ENCODE data around the gene CCDC124.
"Not testable (repeated sequence)": the region's sequence is repeated elsewhere in the genome, so short reads cannot be mapped to it uniquely, and the experiment has no call there.

The CCDC124 gene, protein sequence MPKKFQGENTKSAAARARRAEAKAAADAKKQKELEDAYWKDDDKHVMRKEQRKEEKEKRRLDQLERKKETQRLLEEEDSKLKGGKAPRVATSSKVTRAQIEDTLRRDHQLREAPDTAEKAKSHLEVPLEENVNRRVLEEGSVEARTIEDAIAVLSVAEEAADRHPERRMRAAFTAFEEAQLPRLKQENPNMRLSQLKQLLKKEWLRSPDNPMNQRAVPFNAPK

DNA sequence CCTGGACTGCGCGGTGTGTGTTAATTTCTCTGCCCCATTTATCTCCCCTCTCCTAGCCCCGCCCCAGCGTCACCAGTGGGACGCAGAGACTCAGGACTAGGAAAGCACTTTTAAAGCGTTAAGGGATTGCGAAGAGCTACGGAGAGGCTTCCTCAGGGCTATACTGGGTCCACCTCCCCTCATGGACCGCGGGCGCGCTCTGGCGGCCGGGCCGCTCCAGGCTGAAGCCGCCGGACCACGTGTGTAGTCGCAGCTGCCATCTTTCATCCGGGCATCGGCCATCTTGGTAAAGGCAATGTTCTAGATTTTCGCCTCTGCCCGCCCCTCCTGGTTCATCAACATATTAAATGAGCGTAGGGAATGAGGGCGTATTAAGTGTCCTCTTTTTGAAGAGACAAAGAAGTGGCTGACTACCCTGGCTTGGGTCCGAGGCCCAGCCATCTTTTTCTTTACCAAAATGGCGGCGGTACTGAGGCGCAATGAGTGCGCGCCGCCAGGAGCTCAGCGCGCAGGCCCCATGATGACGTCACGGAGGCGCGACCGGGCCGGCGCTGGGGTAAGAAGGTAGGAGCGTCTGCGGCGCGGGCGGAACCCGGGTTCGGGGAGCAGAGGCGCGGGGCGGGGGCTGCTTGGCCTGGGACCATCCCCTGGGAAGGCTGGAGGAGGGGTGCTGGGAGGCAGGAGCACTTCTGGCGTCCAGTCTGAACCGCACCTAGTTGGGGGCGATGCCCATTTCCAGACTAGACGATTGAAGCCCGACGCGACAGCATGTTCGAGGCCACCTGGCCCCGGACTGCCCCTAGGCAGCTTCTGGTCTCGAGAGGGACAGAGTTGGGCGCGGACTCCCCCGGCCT lies at the start of gene CCDC124:
Gene CCDC124 (plus strand): TSS at position 531 of the 854 bp plus-strand sequence. CDS start 3,406 bp downstream, outside the sequence.
- peak; percentile 86 for DNase-seq (ENCODE audit: low read depth)

DNA sequence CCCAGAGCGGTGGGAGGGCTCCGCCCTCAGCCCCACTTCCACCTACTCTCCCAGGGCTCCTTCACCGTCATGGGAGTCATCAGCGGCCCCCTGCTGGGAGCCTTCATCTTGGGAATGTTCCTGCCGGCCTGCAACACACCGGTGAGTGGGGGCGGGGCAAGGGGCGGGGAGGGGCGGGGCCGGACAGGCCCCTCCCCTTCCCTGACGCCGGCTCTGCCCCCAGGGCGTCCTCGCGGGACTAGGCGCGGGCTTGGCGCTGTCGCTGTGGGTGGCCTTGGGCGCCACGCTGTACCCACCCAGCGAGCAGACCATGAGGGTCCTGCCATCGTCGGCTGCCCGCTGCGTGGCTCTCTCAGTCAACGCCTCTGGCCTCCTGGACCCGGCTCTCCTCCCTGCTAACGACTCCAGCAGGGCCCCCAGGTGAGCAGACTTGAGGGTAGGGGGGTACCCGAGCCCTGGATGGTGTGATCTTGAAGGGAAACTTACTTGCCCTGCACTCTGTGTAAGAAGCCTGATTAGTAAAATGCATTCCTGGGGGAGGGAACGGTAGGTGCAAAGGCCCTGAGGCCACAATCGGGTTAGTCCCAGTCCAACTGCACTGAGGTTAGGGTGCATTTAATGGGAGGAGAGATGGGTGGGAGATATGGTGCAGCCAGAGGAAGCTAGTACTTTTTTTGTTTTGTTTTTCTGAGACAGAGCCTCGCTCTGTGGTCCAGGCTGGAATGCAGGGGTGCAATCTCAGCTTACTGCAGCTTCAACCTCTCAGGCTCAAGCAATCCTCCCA lies 49.0 kb upstream of the CCDC124 start:
- no peak for DNase-seq (ENCODE audit: low read depth)

DNA sequence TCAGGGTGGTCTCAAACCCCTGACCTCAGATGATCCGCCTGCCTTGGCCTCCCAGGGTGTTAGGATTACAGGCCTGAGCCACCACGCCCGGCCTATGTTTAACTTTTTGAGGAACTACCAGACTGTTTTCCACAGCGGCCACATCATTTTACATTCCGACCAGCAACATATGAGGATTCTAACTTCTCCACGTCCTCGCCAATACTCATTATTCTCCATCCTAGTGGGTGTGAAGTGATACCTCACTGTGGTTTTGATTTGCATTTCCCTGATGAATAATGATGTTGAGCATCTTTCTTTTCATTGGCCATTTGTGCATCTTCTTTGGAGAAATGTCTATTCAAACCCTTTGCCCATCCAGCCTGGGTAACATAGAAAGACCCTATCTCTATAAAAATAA lies 46.3 kb upstream of the CCDC124 start:
- no peak for DNase-seq (ENCODE audit: low read depth)

DNA sequence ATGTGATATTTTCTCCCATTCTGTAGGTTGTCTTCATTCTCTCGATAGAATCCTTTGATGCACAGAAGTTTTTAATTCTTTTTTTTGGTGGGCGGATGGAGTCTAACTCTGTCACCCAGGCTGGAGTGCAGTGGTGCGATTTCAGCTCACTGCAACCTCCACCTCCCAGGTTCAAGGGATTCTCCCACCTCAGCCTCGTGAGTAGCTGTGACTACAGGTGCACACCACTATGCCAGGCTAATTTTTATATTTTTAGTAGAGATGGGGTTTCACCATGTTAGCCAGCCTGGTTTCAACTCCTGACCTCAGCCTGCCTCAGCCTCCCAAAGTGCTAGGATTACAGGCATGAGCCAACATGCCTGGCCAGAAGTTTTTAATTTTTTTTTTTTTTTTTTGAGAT lies 45.6 kb upstream of the CCDC124 start:
- not testable (repeated sequence) for DNase-seq (ENCODE audit: low read depth)

DNA sequence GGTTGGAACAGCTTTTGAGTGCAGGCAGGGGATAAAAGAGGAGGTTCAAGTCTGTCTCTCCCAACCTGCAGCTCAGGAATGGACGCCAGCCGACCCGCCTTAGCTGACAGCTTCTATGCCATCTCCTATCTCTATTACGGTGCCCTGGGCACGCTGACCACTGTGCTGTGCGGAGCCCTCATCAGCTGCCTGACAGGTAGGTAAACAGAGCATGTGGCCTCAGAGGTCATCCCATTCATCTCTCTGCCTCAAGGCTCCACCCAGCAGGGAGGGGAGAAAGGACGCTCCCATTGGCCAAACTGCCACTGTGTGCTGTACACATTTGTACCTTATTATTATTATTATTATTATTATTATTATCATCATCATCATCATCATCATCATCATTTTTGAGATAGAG lies 44.6 kb upstream of the CCDC124 start:
- DNase-seq (ENCODE audit: low read depth) = no peak

DNA sequence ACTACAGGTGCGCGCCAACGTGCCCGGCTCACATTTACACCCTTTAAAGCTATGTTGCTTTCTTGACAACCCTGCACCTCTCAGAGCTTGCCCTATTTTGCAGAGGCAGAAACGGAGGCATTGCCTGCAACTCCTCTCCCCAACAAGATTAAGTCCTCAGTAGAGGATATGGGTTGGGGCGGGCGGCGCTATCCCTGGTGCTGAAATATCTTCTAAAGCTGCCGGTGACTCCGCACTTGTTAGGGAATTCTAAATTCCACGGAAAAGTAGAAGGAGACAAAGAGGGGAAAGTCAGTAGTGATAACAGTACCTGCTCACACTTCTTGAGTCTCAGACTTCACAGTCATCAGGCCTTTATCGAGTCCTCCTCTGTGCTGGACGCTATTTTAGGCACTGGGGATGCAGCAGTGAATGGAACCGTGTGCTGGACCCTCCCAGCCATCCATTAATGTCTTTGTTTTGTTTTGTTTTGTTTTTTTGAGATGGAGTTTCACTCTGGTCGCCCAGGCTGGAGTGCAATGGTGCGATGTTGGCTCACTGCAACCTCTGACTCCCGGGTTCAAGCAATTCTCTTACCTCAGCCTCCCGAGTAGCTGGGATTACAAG lies 43.1 kb upstream of the CCDC124 start:
- no peak for DNase-seq (ENCODE audit: low read depth)

DNA sequence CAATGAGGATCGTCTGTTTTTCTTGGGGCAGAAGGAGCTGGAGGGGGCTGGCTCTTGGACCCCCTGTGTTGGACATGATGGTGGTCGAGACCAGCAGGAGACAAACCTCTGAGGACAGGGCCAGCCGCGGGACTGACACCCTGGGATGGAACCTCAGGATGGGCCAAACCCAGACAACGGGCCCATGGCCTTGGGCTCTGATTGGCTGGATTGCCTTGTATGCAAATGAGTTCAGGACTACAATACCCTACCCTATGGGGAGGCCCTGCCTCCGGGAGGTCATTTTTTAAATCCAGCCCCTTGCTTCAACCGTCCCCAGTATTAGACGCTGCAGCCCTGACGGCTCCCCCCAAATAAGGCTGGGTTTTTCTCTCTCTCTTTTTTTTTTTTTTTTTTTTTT lies 39.0 kb upstream of the CCDC124 start:
- no peak for DNase-seq (ENCODE audit: low read depth)

DNA sequence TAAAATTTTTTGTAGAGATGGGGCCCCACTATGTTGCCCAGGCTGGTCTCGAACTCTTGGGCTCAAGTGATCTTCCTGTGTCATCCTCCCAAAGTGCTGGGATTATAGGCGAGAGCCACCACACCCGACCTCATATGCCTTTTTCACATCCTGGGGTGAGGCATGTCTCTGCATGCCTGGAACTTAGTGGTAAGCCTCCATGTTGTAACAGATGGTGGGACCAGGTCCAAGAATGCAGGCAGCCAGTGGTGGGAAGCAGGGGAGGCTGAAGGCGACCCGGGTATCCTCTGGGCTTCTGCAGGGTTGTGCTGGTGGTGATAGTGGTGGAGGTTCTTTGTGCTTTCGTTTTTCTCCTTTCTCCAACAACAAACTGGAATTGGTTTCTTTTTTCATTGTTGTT lies 30.1 kb upstream of the CCDC124 start:
- DNase-seq (ENCODE audit: low read depth) = peak; percentile 42

DNA sequence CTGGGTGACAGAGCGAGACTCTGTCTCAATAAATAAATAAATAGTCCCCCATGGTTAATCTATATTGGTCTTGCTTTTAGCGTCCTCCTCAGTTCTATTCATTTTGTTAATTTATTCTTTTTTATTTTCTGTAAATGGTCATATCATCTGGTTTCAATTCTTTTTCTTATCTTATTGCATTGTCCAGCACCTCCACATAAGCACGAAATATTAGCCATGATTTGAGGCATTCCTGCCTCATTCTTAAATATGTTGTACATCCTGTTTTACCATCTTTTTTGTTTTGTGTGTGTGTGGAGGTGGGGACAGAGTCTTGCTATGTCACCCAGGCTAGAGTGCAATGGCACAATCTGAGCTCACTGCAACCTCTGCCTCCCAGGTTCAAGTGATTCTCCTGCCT lies 24.6 kb upstream of the CCDC124 start:
- no peak for DNase-seq (ENCODE audit: low read depth)

DNA sequence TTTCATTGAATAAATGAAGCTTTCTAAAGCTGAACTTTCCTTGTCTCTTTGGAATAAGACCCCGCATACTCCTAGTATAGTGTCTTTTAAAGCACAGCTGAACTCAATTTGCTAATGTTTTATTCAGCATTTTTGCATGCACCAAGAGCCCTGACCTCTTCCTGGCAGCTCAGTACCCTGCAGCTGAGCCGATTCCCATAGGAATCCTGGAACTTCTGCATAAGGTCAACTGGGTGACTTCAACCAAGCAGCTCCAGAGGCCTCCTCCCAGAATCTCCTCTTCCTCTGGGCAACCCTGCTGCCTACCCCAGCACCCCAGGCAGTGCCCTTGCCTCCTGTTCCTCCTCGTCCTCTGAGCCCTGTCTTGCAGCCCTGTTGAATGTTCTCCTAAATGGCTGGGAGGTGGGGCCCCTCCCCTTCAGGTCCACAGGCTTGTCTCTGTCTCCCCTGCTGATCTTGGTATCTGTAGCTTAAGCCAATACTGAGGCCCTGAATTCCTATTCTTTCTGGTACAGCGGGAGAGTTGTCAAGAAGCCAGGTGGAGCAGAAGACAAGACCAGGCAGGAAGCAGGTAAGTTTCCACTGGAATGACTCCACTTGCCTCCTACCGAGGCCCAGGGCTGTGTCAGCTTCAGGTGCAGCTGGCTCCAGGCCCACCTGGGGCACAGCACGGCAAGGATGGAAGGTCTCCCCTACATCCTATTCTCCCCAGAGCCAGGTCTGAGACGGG lies 23.6 kb upstream of the CCDC124 start:
- no peak for DNase-seq (ENCODE audit: low read depth)

DNA sequence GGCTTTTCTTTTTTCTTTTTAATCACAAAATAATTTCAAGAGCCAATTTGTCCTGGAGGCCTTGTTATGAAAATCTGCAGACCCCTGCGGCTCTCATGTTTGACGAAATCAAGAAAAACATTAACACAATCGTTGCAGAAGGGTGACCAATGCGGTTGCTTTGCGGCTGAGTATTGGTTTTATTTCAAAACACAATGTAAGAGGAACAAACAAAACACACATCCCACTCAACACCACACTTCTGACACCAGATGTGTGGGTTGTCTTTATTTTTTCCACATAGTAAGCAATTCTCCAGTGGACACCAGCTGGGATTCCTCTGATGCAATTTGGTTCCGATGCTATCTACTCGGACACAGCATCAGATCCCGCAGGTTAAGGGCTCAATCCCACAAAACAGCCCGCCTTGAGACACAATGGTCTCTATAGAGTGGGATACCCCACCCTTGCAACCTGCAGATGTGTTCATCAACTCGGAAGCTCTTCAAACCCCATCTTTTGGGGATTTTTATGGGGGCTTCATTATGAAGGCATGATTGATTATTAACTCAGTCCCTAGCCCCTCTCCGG lies 21.9 kb upstream of the CCDC124 start:
- DNase-seq (ENCODE audit: low read depth) = no peak

DNA sequence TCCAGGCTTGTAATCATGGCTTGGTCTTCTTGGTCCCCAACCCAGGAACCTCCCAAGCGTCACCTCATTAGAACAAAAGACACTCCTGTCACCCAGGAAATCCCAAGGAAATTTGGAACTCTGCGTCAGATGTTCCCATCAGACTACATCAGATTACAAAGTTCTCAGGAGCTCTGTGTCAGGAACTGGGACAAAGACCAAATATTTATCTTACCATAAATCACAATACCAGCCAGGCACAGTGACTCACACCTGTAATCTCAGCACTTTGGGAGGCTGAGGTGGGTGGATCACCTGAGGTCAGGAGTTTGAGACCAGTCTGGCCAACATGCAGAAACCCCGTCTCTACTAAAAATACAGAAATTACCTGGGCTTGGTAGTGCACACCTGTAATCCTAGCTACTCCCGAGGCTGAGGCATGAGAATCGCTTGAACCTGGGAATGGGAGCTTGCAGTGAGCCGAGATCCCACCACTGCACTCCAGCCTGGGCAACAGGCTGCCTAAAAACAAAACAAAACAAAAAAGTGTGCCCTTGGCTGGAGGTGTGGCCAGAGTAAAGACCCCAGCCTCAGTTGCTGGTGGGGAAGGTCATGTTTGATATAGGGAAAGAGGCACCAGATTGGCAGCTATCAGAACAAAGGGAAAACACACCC lies 16.7 kb upstream of the CCDC124 start:
- no peak for DNase-seq (ENCODE audit: low read depth)

DNA sequence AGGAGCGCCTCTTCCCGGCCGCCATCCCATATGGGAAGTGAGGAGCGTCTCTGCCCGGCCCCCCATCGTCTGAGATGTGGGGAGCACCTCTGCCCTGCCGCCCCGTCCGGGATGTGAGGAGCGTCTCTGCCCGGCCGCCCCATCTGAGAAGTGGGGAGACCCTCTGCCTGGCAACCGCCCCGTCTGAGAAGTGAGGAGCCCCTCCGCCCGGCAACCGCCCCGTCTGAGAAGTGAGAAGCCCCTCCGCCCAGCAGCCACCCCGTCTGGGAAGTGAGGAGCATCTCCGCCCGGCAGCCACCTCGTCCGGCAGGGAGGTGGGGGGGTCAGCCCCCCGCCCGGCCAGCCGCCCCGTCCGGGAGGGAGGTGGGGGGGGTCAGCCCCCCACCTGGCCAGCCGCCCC lies 14.7 kb upstream of the CCDC124 start:
- not testable (repeated sequence) for DNase-seq (ENCODE audit: low read depth)

DNA sequence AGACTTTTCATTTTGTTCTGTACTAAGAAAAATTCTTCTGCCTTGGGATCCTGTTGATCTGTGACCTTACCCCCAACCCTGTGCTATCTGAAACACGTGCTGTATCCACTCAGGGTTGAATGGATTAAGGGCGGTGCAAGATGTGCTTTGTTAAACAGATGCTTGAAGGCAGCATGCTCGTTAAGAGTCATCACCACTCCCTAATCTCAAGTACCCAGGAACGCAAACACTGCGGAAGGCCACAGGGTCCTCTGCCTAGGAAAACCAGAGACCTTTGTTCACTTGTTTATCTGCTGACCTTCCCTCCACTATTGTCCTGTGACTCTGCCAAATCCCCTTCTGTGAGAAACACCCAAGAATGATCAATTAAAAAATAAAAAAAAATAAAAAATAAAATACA lies 13.7 kb upstream of the CCDC124 start:
- DNase-seq (ENCODE audit: low read depth) = not testable (repeated sequence)

DNA sequence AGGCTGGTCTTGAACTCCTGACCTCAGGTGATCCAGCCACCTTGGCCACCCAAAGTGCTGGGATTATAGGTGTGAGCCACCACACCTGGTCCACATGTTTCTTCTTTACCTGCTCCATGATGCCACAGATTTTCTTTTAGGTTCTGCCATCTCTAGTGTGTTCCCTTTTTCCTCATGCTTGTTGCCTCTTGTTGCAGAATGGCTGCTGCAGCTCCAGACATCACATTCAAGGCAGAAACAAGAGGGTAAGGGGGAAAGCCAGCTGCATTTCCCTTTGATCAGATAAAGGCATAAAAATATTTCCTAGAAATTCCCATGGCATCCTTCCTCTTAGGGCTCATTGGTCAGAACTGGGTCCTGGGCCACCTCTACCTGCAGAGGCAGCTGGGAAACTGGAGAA lies 12.3 kb upstream of the CCDC124 start:
- no peak for DNase-seq (ENCODE audit: low read depth)

DNA sequence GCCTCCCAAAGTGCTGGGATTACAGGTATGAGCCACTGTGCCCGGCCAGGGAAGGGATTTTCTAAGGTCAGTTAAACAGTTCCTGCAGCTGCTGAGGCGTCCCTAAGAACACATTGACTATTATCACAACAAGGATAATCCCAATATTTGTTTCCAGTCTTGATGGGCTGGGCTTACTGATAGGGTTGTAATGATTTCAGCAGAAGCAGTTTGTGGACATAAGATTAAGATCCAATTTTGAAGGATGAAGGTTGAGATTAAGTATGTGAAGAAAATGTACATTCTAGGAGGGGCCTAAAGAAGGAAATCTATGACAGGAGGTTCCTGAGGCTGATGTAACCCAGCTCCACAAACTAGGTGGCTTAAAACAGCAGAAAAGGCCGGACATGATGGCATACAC lies 10.7 kb upstream of the CCDC124 start:
- no peak for DNase-seq (ENCODE audit: low read depth)

DNA sequence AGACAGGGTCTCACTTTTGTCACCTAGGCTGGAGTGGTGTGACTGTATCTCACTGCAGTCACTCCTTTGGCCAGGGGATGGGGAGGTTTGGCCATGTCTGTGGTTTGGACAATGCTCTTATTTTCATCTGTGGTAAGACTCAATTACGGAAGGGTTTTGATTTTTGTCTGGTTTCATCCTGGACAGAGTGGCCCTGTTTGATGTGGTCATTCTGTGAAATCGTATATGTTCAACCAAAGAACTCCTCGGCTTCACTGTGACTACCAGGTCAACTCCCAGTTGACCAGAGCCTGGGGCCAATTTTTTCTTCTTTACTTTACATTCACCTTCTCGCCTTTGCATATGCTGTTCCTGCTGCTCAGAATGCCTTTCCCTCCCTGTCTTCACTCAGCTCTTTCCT lies 6.8 kb upstream of the CCDC124 start:
- no peak for DNase-seq (ENCODE audit: low read depth)

DNA sequence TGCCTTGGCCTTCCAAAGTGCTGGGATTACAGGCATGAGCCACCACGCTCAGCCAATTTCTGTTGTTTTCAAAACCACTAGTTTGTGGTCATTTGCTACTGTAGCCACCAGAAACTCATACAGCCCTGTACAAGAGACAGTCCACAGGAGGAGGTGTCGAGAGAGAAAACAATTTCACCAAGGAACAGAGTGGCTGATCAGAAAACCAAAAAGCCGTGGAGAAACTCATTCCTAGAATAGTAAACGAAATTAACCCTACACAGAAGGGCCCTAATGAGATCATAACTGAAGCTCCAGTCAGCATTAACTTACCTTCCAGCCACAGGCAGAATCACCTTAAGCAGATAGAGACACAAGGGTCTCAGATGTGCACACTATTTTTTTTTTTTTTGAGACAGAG lies 3.8 kb upstream of the CCDC124 start:
- DNase-seq (ENCODE audit: low read depth) = no peak

DNA sequence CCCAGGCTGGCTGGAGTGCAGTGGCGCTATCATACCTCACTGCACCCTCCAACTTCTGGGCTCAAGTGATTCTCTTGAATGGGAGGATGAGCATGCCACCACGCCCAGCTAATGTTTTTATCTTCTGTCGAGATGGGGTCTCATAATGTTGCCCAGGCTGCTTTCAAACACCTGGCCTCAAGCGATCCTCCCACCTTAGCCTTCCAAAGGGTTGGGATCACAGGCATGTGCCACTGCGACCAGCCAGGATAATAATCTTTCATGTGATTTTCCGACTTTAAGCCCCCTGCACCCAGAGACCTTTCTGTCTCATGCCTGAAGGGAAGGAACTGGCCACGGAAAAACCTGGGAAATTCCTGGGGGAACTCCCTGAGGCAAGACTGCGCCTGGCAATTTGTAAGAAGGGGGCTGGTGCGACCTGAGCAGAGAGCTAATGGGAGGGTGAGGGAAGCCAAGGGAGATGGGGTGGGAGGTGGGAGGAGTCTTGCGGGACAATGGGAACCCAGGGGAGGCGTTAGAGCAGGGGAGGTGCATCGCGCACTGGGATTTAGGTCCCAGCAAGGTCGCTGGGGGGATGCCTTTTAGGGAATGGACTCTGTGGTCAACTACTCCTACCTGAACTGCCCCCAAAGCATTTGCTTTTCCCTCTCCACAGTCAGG lies 1.2 kb upstream of the CCDC124 start:
- DNase-seq (ENCODE audit: low read depth) = no peak

DNA sequence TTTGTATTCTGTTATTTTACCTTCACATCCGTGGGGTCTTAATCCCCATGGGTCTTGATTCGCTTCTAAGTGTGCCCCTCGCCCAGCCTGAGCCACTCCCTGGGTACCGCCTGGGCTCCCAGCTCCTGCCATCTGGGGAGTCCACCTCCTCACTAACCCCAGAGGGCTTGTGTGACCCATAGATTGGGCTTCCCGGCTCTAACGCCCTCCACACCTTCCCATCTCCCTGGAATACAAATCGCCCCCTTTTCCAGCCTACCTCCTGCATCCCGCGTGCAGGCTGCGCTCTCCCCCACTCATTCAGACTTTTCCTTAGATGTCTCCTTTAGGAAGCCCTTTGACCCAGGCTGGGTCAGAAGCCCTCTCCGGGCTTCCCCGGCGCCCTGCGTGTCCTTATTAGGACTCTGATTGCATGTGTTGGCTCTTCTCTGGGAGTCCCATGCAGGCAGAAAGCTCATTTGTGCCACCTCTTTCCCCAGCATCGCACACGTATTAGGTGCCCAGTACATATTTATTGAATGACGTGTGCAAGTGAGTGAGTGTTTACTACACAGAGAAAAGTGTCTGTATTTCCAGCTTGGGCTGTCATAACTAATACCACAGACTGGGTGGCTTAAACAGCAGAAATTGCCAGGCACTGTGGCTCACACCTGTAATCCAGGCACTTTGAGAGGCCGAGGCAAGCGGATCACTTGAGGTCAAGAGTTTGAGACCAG lies 757 bp downstream of the CCDC124 start:
- DNase-seq (ENCODE audit: low read depth) = no peak
